ENCODE results near the gene EPB41L2. TPM values are rescaled to one million over a fixed set of nuclear protein-coding genes. Genes with fewer than 3 reads are reported as not detected.

Gene EPB41L2
- total RNA-seq, 2 donors from 2014 or later: 41.9 to 47.2 TPM

- TF ChIP-seq CTCF (IDR thresholded peaks at IDR 0.05): peak in 1 of 2 donors; percentile 11
- Histone ChIP-seq H3K4me3 (peak overlapping the region; percentile 32 to 40), H3K4me1 (peaks cover 0 to 24% of the 10 kb centered on the region in 2 donors), H3K9me3 (no peaks in the 10 kb centered on the region), H3K27me3 (no peaks in the 10 kb centered on the region), H3K36me3 (no peaks in the 10 kb centered on the region), H3K27ac (peak overlapping the region; percentile 48 to 54)
- DNase-seq (ENCODE audit: low spot score): peak; percentile 71
These were observed 93.1 kb downstream of the EPB41L2 start for GRCh38 chr6:130969791-130970491.

GRCh38 chr6:130969166-130969565 lies 93.9 kb downstream of the EPB41L2 start:
- no peak for TF ChIP-seq CTCF (IDR thresholded peaks at IDR 0.05)
- Histone ChIP-seq H3K9me3 (no peaks in the 10 kb centered on the region), H3K4me1 (peaks cover 0 to 29% of the 10 kb centered on the region in 2 donors), H3K4me3 (peak overlapping the region; percentile 32 to 40), H3K27me3 (no peaks in the 10 kb centered on the region), H3K36me3 (no peaks in the 10 kb centered on the region), H3K27ac (peak overlapping the region; percentile 48 to 54)
- no peak for DNase-seq (ENCODE audit: low spot score)

- Histone ChIP-seq H3K27ac (peak overlapping the region; percentile 48 to 54), H3K36me3 (no peaks in the 10 kb centered on the region), H3K9me3 (no peaks in the 10 kb centered on the region), H3K27me3 (no peaks in the 10 kb centered on the region), H3K4me1 (peaks cover 0 to 29% of the 10 kb centered on the region in 2 donors), H3K4me3 (peak overlapping the region in 1 of 2 donors; percentile 40)
- no peak for DNase-seq (ENCODE audit: low spot score)
- no peak for TF ChIP-seq CTCF (IDR thresholded peaks at IDR 0.05)
These were observed 94.6 kb downstream of the EPB41L2 start for GRCh38 chr6:130968476-130968875.

- DNase-seq (ENCODE audit: low spot score): no peak
- peak overlapping the region; percentile 48 to 54 for H3K27ac ChIP-seq
- peak overlapping the region in 1 of 2 donors; percentile 40 for H3K4me3 ChIP-seq
- TF ChIP-seq CTCF (IDR thresholded peaks at IDR 0.05): no peak
- no peaks in the 10 kb centered on the region for H3K9me3 ChIP-seq
- H3K36me3 ChIP-seq: no peaks in the 10 kb centered on the region
- no peaks in the 10 kb centered on the region for H3K27me3 ChIP-seq
- peaks cover 0 to 29% of the 10 kb centered on the region in 2 donors for H3K4me1 ChIP-seq
These were observed 95.3 kb downstream of the EPB41L2 start for GRCh38 chr6:130967502-130968445.

GRCh38 chr6:130966344-130966980 lies 96.6 kb downstream of the EPB41L2 start:
- DNase-seq (ENCODE audit: low spot score): no peak
- Histone ChIP-seq H3K4me3 (no peak overlapping the region), H3K4me1 (peaks cover 0 to 29% of the 10 kb centered on the region in 2 donors), H3K9me3 (no peaks in the 10 kb centered on the region), H3K36me3 (no peaks in the 10 kb centered on the region), H3K27ac (peak overlapping the region; percentile 37 to 48), H3K27me3 (no peaks in the 10 kb centered on the region)
- no peak for TF ChIP-seq CTCF (IDR thresholded peaks at IDR 0.05)

All from right atrium auricular region (tissue), 2 donors.